ENCODE data around the gene NT5C2.
A peak's percentile ranks its signal among the peaks of the same experiment; 100 is the strongest.
"Not testable (repeated sequence)": the region's sequence is repeated elsewhere in the genome, so short reads cannot be mapped to it uniquely, and the experiment has no call there.

NT5C2 gene

DNA sequence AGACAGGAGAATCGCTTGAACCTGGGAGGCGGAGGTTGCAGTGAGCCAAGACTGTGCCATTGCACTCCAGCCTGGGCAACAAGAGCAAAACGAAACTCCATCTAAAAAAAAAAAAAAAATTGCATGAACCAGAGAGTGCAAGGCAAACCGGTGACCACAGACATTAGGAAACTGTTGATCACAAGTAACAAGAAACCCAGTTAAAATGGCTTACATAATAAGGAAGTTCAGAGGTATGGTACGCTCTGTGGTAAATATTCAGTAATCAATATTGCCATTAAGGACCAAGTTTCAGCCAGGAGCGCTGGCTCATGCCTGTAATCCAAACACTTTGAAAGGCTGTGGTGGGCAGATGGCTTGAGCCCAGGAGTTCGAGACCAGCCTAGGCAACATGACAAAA, 9.2 kb upstream of the NT5C2 start:
- DNase-seq (ENCODE audit: low read depth in 2 of 2) = no peak

DNA sequence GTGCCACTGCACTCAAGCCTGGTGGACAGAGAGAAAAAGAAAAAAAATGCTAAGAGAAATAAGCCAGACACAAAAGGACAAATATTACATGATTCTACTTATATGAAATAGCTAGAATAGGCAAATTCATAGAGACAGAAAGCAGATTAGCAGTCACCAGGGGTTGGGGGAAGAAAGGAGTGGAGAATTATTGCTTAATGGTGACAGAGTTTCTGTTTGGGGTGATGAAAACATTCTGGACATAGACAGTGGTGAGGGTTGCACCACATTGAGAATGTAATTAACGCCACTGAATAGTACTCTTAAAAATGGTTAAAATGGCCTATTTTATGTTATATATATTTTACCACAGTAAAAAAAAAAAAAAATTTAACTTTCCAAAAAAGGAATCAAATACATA, 6.4 kb upstream of the NT5C2 start:
- DNase-seq (ENCODE audit: low read depth in 2 of 2) = no peak

DNA sequence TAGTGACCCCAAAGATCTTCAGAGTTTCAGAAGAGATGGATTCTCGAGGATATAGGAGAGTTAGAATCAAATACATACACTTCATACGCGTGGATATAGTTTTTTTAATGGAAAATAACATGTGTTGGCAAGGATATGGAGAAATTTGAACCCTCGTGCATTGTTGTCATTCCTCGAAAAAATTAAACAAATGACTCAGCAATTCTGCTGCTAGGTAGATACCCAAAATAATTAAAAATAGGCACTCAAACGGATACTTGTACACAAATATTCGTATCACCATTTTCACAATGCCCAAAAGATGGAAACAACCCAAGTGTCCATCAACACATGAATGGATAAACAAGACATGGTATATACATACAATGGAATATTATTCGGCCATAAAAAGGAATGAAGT, 5.6 kb upstream of the NT5C2 start:
- DNase-seq (ENCODE audit: low read depth in 2 of 2) = no peak

DNA sequence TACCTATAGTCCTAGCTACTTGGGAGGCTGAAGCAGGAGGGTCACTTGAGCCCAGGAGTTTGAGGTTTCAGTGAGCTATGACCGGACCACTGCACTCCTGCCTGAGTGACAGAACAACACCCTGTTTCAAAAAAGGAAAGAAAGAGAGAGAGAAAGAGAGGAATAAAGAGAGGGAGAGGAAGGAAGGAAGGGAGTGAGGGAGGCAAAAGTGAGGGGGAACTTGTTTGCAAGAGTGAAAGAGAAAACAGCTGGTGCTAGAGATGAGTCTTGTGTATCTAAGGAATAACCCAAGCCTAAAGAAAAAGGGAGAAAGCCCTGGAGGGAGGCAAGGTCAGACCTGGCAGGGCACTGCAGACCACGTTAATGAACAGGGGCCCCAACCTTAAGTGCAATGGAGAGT, 4.8 kb upstream of the NT5C2 start:
- no peak for DNase-seq (ENCODE audit: low read depth in 2 of 2)

DNA sequence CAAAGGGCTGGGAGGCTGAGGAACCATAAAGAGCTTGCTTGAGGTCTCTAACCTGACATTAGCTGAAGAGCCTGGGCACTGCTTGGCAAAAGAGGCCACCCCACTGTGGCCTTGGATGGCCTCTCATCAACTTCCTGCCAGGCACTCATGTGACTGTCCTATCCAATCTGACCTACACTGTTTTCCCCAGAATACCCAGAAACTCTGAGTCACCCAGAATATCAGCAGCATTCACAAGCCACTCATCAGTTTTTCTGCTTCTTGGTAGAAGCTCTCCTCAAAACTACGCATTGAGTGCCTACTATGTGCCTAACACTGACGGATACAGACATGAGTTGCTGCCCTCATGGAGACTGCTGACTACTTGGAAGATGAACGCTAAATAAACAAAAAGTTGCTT, 4.1 kb upstream of the NT5C2 start:
- DNase-seq (ENCODE audit: low read depth in 2 of 2) = no peak

DNA sequence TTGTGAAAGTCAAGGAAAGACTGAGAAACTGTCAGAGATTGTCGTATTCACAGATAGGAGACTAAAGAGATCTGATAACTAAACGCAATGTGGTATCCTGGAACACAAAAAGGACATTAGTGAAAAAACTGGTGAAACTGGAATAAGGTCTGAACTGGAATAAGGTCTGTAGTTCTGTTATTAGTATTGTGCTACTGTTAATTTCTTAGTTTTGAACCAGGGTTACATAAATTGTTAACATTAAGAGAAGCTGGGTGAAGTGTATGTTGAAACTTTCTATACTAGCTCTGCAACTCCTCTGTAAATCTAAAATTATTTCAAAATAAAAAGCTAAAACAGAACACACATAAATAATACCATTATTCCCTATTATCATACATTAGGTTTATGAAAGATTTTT, 3.4 kb upstream of the NT5C2 start:
- no peak for DNase-seq (ENCODE audit: low read depth in 2 of 2)

DNA sequence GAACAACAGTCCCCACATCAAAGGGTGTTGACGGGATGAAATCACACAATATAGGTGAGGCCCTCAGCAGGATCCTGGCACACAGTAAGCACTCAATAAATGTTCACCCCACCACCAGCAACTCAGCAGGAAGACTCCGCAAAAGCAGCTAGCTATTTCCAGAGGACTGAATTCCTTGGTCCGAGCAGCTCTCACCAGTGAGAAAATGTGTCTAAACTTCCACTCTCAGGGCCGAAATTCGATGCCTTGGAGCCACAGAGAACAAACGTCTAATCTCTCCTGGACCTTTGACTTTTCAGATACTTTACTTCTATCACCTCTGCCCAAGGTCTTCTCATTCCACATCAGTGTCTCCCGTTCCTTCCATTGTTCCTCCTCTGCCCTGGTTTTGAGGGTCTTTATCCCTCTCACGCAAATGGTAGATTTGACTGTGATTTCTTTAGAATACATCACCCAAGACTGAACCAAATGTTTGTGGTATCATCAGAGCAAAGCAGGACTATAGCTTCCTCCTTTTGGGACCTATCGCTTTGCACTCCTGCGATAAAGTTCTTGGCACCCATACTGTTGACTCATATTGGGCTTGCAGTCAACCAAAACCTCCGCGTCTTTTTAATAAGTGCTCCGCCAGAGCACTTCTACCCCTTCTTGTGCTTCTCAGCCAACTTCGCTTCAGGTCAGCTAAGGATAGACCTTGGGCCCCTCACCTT, 903 bp upstream of the NT5C2 start:
- no peak for DNase-seq (ENCODE audit: low read depth in 2 of 2)

DNA sequence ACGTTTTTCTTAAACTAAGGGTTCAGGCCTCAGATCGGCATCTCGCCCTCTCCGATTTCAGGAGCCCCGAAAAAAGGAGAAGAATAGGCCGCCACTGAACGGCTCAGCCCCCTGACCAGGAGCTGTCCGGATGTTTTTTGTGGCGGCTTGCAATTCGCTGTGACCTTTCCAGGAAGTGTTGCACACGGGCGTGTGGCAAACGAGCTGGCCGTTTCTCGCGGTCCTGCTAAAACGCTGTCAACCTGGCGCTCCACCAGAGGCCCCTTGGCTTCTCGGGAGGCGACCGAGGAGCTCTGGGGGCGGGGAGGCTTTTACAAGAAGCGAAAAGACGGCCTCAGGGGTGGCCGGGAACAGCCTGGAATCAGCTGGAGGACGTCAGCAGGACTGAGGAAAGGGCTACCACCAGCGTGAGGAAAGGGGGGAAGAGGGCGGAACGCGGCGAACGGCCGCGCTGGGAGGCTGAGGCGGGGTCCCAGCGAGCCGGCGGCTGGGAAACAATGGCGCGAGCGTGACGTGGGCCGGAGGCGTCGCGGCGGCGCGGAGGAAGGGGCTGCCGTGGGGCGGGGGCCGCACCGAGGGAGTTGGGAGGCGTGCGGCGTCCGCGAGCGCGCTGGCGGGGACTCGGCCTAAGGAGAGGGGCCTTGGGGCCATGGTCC, 493 bp downstream of the NT5C2 start:
- peak; percentile 26 to 40 for DNase-seq (ENCODE audit: low read depth in 2 of 2)

DNA sequence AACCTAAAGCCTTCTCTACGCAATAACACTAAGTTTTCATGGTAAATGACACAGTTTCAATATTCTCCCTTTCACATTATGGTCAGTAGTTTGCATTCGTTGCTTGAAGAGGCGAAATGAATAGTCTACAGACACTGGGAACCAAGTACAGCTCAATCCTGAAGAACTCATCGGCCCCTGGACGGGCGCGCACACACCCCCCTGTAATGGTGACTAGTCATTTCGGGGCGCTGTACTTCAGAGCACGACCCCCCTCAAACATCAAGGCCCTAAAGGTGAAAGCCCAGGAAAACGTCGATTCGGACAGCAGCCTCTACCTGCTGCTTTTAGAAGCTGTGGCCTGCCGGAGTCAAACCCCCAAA, 1.0 kb downstream of the NT5C2 start:
- DNase-seq (ENCODE audit: low read depth in 2 of 2) = no peak

DNA sequence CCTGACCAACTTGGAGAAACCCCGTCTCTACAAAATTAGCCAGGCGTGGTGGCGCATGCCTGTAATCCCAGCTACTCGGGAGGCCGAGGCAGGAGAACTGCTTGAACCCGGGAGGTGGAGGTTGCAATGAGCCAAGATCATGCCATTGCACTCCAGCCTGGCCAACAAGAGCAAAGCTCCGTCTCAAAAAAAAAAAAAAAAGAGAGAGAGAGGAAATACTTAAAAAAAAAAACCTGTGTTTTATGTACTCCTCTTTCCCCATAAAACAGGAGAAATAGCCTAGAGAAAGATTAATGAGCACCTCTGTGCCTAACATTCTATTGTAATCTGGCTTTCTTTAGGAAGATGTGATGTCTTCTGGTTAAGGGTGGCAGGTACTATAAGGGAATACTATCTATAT, 1.9 kb downstream of the NT5C2 start:
- DNase-seq (ENCODE audit: low read depth in 2 of 2) = not testable (repeated sequence)

DNA sequence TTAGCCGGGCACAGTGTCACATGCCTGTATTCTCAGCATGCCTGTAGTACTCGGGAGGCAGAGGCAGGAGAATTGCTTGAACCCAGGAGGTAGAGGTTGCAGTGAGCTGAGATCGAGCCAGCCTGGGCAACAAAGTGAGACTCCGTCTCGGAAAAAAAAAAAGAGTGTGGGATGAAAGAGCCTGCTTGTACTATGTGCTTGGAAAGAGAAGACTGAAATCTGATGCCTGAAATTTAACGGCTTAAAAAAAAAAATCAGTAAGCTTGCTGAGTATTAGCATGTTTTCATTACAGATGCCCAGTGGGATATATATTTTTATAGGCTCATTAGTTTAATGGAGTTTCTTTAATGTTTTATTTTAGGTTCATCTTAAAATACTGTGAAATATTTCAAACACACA, 4.2 kb downstream of the NT5C2 start:
- no peak for DNase-seq (ENCODE audit: low read depth in 2 of 2)

DNA sequence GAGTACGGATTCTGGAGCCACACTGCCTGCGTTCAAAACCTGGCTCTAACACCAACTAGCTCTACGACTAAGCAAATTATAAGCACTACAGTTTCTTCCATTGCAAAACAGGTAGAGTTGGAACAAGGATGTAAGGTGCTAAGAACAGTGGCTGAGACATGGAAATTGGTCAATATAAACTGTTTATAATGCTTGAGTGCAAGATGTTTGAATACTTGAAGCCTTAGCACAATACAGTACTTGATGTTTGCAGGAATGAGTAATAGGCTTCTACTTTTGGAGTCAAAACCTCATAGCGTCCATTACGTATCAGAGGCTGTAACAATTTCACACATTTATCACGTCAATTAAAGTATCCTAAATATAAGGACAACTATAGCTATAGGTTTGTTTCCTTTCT, 6.9 kb downstream of the NT5C2 start:
- DNase-seq (ENCODE audit: low read depth in 2 of 2) = no peak

DNA sequence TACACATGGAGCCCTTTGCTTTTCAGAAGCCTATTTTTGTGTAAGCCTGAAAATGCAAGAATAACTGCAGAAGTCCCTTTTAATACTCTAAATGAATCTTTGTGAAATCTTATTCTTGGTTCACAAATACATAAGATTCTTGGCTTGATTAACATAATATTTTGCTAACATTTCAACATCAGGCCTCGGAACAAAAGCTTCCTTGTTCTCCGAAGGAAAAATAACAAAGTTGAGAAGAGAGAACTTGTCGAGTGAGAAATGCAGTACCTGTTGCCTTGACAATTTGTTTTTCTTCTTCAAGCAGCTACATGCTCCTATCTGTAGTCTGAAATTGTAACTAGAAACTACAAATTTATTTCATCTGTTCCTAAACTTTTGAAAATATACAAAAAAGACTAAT, 8.5 kb downstream of the NT5C2 start:
- no peak for DNase-seq (ENCODE audit: low read depth in 2 of 2)

DNA sequence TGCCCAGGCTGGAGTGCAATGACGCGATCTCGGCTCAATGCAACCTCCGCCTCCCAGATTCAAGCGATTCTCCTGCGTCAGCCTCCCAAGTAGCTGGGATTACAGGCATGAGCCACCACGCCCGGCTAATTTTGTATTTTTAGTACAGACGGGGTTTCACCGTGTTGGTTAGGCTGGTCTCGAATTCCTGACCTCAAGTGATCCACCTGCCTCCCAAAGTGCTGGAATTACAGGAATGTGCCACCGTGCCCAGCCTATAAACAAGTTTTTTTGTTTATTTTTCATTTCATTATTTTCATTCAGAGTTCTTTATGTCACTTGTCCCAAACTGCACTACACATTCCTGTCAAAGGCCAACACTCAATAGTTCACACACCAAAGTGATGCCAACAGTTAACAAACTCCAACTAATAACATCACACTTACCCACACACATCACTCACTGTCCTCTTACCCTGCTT, 9.1 kb downstream of the NT5C2 start:
- DNase-seq (ENCODE audit: low read depth in 2 of 2) = not testable (repeated sequence)

DNA sequence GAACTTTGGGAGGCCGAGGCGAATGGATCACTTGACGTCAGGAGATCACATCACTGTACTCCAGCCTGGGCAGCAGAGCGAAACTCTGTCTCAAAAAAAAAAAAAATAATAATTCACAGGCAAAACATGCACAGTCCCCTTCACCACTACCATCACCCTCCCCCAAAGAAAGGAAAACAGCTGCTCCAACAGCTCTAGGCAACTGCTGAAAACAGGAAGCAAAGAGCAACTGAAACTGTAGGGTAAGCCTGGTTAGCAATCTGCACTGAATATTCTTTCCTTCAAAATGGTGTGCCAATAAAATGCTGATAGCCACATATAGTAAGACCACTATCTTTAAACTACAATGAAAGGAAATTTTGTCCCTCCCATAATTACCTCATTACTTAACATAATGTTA, 11.8 kb downstream of the NT5C2 start:
- DNase-seq (ENCODE audit: low read depth in 2 of 2) = no peak

DNA sequence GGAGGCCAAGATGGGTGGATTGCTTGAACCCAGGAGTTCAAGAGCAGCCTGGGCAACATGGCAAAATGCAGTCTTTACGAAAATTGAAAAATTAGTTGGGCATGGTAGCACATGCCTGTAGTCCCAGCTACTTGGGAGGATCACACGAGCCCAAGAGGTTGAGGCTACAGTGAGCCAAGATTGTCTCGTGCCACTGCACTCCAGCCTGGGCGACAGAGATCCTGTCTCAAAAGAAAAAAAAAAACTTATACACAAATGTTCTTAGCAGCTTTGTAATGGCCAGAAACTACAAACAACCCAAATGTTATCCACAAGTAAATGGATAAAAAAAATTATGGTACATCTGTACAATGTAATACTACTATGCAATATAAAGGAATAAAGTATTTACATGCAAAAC, 12.6 kb downstream of the NT5C2 start:
- no peak for DNase-seq (ENCODE audit: low read depth in 2 of 2)

DNA sequence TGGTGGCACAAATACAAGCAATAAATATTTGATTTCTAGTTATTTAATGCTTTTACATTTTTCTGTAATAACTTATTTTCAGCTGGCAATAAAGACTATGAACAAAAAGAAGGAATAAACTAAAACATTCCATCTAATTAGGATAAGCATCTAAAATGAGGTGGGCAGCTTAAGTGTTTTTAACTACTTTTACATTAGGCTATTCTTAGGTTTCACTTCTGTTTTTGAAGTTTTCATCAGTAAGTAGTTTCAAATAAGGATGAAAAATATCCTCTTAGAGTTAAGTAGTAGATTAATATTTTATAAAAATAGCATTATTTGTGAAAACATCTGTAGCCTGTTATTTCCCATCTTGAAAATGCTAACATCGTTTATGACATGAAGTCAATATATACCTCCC, 15.9 kb downstream of the NT5C2 start:
- no peak for DNase-seq (ENCODE audit: low read depth in 2 of 2)

DNA sequence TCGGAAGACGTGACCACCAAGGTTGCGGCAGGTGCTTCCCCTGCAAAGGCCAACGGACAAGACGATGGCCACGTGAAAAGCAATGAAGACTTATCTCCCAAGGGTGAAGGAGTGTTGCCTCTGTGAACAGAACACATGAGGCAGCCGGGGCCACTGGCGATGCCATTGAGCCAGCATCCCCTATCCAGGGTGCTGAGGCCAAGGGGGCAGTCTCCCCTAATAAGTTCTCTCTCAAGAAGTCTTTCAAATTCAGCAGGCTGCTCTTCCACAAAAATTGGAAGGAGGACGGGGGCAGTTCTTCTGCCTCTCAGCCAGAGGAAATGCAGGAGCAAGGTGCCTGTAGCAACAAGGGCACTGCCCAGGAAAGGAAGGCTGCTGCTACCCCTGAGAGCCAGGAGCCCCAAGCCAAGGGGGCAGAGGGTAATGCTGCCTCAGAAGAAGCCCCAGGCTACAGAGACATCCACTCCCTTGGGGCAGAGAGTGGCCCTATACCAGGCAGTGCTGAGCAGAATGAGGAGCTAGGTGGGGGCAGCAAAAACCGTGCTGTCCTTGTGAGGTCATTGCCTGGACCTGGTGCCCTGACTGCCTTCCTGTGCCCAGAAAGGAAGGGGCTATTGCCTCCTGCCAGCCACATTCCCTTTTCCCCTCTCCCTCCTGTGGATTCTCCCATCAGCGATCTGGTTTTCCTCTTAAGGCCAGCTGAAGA, 17.3 kb downstream of the NT5C2 start:
- no peak for DNase-seq (ENCODE audit: low read depth in 2 of 2)

DNA sequence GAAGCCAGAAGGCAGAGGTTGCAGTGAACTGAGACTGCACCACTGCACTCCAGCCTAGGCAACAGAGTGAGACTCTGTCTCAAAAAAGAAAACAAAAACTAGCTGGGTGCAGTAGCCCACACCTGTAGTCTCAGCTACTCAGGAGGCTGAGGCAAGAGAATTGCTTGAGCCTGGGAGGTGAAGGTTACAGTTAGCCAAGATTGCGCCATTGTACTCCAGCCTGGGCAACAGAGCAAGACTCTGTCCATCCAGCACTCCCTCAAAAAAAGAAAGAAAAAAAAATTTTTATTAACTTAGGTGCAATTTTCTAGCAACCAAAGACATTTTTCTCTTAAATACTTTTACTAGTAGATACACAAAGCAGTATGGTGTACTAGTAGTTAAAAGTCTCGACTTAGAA, 18.7 kb downstream of the NT5C2 start:
- DNase-seq (ENCODE audit: low read depth in 2 of 2) = not testable (repeated sequence)

DNA sequence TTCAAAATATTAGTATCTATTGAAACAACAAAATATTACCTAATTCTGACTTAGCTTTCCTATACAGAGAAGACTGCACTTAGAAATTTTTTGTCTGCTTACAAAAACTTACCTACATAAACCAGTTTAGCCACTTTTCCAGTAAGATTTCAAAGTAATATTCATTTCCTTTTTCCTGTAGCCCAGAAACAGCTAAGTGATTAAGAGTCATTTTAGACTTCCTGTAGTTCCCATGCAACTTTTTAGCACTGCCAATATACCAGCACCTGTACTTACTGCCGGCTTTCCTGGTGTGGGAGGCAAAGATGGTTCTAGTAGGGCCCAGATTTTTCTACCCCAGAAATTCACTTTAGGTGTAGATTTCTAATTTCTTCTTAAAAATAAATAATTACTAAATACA, 21.8 kb downstream of the NT5C2 start:
- no peak for DNase-seq (ENCODE audit: low read depth in 2 of 2)

DNA sequence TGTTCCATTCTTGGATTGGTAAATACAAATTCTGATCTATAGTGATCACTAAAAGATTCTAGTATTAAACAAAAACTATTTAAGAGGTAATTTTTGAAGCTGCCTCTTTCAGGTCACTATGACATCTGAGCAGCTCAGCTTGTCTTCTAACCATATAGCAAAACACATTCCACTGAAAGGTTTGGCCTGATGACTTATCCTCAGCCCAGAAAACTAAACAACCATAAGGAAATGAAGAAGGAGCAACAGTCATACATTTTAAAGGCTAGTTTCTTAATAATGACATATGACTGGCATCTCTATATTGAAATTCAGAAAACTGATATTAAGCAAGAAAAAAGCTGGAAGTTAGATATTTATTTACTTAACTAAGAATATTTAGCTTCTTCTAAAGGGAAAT, 24.6 kb downstream of the NT5C2 start:
- no peak for DNase-seq (ENCODE audit: low read depth in 2 of 2)

DNA sequence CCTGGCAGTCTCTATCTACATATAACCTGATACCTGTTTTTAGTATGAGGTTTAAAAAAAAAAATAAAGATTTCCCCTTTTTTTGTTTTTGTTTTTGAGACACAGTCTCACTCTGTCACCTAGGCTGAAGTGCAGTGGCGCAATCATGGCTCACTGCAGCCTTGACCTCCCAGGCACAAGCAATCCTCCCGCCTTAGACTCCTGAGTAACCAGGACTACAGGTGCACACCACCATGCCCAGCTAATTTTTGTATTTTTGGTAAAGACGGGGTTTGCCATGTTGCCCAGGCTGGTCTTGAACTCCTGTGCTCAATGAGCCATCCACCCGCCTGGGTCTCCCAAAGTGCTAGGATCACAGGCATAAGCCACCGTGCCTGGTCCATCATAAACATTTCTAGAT, 25.5 kb downstream of the NT5C2 start:
- not testable (repeated sequence) for DNase-seq (ENCODE audit: low read depth in 2 of 2)

DNA sequence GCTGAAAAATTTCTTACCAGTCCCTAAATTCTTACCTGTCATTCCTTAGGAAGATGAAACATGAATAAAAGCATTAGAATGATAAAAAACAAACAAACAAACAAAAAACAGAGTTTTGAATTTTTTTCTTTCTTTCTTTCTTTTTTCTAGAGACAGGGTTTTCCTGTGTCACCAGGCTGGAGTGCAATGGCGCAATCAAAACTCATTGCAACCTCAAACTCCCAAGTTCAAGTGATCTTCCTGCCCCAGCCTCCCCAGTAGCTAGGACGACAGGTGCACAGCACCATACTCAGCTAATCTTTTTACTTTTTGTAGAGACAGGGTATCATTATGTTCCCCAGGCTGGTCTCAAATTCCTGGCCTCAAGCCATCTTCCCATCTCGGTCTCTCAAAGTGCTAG, 26.5 kb downstream of the NT5C2 start:
- DNase-seq (ENCODE audit: low read depth in 2 of 2) = no peak

Data from activated CD4-positive, alpha-beta T cell treated with anti-CD3 and anti-CD28 coated beads for 24 hours (primary cell).